GM12865 (cell line): Measurements from ENCODE around the gene NEBL.

Experiments
- DNase-seq: peaks from one replicate; pipeline ENCODE4 v3.0.0; 2010; ENCODE audit warnings: low read depth
- H3K4me3 ChIP-seq: 2 replicates; pipeline ENCODE4 v1.5.1; 2011; ENCODE audit warnings: mild to moderate bottlenecking, low read depth, low read length, control low read depth
- CTCF ChIP-seq: IDR thresholded peaks from 2 replicates; pipeline ENCODE4 v1.5.1; 2011; ENCODE audit warnings: low read length, control low read depth, low read depth, inconsistent platforms; ENCODE audit not compliant: insufficient read depth; ENCODE audit errors: missing control alignments

NEBL gene

GRCh38 chr10:20935301-20935700 is 38.2 kb upstream of the NEBL start:
- H3K4me3 ChIP-seq, result no peak overlapping the region
- no peak for DNase-seq
- TF ChIP-seq CTCF, result no peak

- peak; percentile 3 for DNase-seq
- H3K4me3 ChIP-seq, result no peak overlapping the region
- TF ChIP-seq CTCF, result no peak
Observed at GRCh38 chr10:20933705-20934104, 36.6 kb upstream of the NEBL start.

GRCh38 chr10:20932606-20933126 is 35.6 kb upstream of the NEBL start:
- DNase-seq, result no peak
- TF ChIP-seq CTCF, result no peak

GRCh38 chr10:20931156-20931795 is 34.2 kb upstream of the NEBL start:
- TF ChIP-seq CTCF, result no peak

More at GRCh38 chr10:20932606-20933126, 35.6 kb upstream of the NEBL start:
- H3K4me3 ChIP-seq, result no peak overlapping the region

GRCh38 chr10:20927456-20927855 is 30.3 kb upstream of the NEBL start:
- H3K4me3 ChIP-seq, result no peak overlapping the region
- DNase-seq, result no peak
- no peak for TF ChIP-seq CTCF

More at GRCh38 chr10:20931156-20931795, 34.2 kb upstream of the NEBL start:
- no peak for DNase-seq
- H3K4me3 ChIP-seq, result no peak overlapping the region

- no peak overlapping the region for H3K4me3 ChIP-seq
- no peak for DNase-seq
- no peak for TF ChIP-seq CTCF
Observed at GRCh38 chr10:20922451-20922850, 25.3 kb upstream of the NEBL start.

GRCh38 chr10:20922033-20922432 is 24.9 kb upstream of the NEBL start:
- H3K4me3 ChIP-seq, result no peak overlapping the region
- DNase-seq, result no peak
- no peak for TF ChIP-seq CTCF
